Thyroid gland (tissue), 4 donors: ENCODE results near the gene NOX5. TPM values are rescaled to one million over a fixed set of nuclear protein-coding genes. Genes with fewer than 3 reads are reported as not detected.

ENCODE experiments used
- DNase-seq, 2 donors: peaks; one replicate each; pipeline ENCODE4 v3.0.0-alpha.2; 2019
- H3K27ac ChIP-seq, 3 donors: fragments of 200-600 bp; sonication (generic); 1 replicate in 2 of 3; 2 replicates in 1 of 3; pipeline ENCODE4 v1.5.1; 2016 to 2019; ENCODE audit warnings: mild to moderate bottlenecking in 1 of 3, moderate library complexity in 1 of 3
- H3K27me3 ChIP-seq: fragments of 200-600 bp; sonication (generic); one replicate; pipeline ENCODE4 v1.5.1; 2019
- H3K36me3 ChIP-seq, 2 donors: fragments of 200-600 bp; sonication (generic); one replicate each; pipeline ENCODE4 v1.5.1; 2016 to 2019
- H3K4me1 ChIP-seq, 2 donors: fragments of 200-600 bp; sonication (generic); one replicate each; pipeline ENCODE4 v1.5.1; 2017 to 2019
- H3K4me3 ChIP-seq, 3 donors: fragments of 200-600 bp; sonication (generic); replicated peaks in 1 of 3; 1 replicate in 2 of 3; 2 replicates in 1 of 3; pipeline ENCODE4 v1.5.1; 2016; ENCODE audit warnings: mild to moderate bottlenecking in 1 of 3
- H3K9me3 ChIP-seq: fragments of 200-600 bp; sonication (generic); one replicate; pipeline ENCODE4 v1.5.1; 2017
- POLR2A ChIP-seq, 2 donors: fragments of 450-650 bp; IDR thresholded peaks; one replicate each; pipeline ENCODE4 v1.6.1; 2017; ENCODE audit warnings: antibody characterized with exemption in 2 of 2, mild to moderate bottlenecking in 2 of 2, moderate library complexity in 1 of 2
- WGBS, 2 donors: methylation state at CpG; one replicate each; pipeline ENCODE4 v1.1.5; 2017; 5-methylcytosine and 5-hydroxymethylcytosine counted together
- intact Hi-C: fragments of 100-400 bp; cut with DNase I; formaldehyde crosslinking; loops from one replicate; pipeline ENCODE4 v1.15.1; 2023
- total RNA-seq, 4 donors: library from RNA; depleted of rRNA; stranded (reverse); fragments of >200 nt; gene quantifications; one replicate each; pipeline ENCODE4 v1.2.3, GENCODE V29; 2016
- TF ChIP-seq, protein P1 (sequence below), 6 experiments: fragments of 200-600 bp in 3 of 6; fragments of 450-650 bp in 3 of 6; sonication (generic) in 3 of 6; IDR thresholded peaks; one replicate each; pipeline ENCODE4 v1.5.1; 2016 to 2019; ENCODE audit warnings: antibody characterized with exemption in 6 of 6, mild to moderate bottlenecking in 2 of 6, inconsistent platforms in 1 of 6, moderate library complexity in 1 of 6

Gene NOX5
- total RNA-seq, 4 donors from 2014 or later = 0.22 to 0.88 (median 0.50) TPM

DNA sequence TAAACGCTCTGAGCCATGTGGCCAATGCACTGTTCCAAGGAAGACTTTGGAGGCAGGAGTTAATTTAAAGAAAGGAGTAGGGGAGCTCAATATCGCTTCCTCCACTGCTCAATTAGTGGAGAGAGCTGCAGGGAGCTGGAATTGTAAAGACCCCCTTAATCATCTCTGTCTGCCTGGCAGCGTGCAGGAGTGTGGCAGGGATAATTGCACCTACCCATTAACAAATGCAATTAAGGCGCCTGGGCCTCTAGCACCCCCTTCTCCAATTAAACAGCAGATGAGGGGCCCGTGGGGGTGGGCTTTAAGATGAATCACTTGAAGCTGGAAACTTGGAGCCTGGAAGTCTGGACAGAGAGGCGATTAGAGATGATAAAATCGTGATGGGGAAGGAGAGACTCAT, 84.3 kb downstream of the NOX5 start:
- H3K27ac ChIP-seq = no peak overlapping the region
- H3K9me3 ChIP-seq = no peaks in the 10 kb centered on the region
- H3K36me3 ChIP-seq = no peaks in the 10 kb centered on the region
- intact Hi-C loops = no loop called here
- no peak for TF ChIP-seq POLR2A (IDR thresholded peaks at IDR 0.05)
- TF ChIP-seq, protein P1, sequence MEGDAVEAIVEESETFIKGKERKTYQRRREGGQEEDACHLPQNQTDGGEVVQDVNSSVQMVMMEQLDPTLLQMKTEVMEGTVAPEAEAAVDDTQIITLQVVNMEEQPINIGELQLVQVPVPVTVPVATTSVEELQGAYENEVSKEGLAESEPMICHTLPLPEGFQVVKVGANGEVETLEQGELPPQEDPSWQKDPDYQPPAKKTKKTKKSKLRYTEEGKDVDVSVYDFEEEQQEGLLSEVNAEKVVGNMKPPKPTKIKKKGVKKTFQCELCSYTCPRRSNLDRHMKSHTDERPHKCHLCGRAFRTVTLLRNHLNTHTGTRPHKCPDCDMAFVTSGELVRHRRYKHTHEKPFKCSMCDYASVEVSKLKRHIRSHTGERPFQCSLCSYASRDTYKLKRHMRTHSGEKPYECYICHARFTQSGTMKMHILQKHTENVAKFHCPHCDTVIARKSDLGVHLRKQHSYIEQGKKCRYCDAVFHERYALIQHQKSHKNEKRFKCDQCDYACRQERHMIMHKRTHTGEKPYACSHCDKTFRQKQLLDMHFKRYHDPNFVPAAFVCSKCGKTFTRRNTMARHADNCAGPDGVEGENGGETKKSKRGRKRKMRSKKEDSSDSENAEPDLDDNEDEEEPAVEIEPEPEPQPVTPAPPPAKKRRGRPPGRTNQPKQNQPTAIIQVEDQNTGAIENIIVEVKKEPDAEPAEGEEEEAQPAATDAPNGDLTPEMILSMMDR (IDR thresholded peaks at IDR 0.05) = no peak
- H3K27me3 ChIP-seq = no peaks in the 10 kb centered on the region
- no peak overlapping the region for H3K4me3 ChIP-seq
- no peaks in the 10 kb centered on the region for H3K4me1 ChIP-seq
- WGBS, 2 donors = 88 to 91% methylated on average over 7 of the region's 7 CpGs
- no peak for DNase-seq

DNA sequence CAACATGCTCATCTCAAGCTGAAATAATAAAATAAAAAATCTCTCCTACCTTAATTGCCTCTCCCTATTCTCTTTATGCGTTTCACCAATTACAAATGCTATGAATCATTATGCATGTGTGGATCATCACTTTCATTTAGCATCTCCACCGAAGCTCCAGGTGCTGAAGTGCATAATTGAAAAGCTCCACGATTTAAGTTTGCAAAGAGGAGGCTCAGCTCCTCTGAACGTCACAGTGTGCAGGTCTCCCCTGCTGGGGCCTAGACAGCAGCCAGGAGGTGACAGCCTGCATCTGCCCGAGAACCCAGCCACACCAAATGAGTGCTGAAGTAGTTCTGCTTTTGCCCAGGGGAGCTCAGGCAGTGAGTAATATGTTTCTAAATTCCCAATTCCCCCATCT, 85.4 kb downstream of the NOX5 start:
- TF ChIP-seq, protein P1 (IDR thresholded peaks at IDR 0.05) = no peak
- TF ChIP-seq POLR2A (IDR thresholded peaks at IDR 0.05) = no peak
- Histone ChIP-seq H3K4me3 (no peak overlapping the region), H3K27me3 (no peaks in the 10 kb centered on the region), H3K36me3 (no peaks in the 10 kb centered on the region), H3K4me1 (no peaks in the 10 kb centered on the region), H3K9me3 (no peaks in the 10 kb centered on the region), H3K27ac (no peak overlapping the region)
- DNase-seq = no peak
- 80 to 86% methylated on average over 5 of the region's 5 CpGs for WGBS, 2 donors
- intact Hi-C loops = no loop called here

DNA sequence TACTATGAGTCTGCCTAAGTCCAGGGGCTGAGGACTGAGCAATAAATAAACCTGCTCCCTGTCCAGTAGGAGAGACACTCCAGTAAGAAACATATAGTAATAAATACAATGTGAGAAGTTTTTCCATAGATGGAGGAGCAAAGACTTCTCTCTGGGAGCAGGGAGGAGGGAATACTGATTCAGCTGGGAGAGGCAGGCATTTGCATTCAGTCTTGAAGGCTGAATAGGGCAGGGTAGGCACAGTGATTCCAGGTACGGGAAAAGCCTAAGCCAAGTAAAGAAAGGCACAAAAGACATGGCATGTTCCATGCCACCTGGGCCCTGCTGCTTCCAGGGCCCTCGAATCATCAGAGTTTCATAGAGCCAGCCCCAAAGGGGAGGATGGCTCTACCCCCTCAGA, 86.3 kb downstream of the NOX5 start:
- H3K4me3 ChIP-seq = no peak overlapping the region
- H3K36me3 ChIP-seq = no peaks in the 10 kb centered on the region
- 59 to 81% methylated on average over 2 of the region's 2 CpGs for WGBS, 2 donors
- H3K9me3 ChIP-seq = no peaks in the 10 kb centered on the region
- no peak for DNase-seq
- no peak for TF ChIP-seq POLR2A (IDR thresholded peaks at IDR 0.05)
- TF ChIP-seq, protein P1 (IDR thresholded peaks at IDR 0.05) = no peak
- no peak overlapping the region for H3K27ac ChIP-seq
- intact Hi-C loops = no loop called here
- H3K4me1 ChIP-seq = no peaks in the 10 kb centered on the region
- no peaks in the 10 kb centered on the region for H3K27me3 ChIP-seq

DNA sequence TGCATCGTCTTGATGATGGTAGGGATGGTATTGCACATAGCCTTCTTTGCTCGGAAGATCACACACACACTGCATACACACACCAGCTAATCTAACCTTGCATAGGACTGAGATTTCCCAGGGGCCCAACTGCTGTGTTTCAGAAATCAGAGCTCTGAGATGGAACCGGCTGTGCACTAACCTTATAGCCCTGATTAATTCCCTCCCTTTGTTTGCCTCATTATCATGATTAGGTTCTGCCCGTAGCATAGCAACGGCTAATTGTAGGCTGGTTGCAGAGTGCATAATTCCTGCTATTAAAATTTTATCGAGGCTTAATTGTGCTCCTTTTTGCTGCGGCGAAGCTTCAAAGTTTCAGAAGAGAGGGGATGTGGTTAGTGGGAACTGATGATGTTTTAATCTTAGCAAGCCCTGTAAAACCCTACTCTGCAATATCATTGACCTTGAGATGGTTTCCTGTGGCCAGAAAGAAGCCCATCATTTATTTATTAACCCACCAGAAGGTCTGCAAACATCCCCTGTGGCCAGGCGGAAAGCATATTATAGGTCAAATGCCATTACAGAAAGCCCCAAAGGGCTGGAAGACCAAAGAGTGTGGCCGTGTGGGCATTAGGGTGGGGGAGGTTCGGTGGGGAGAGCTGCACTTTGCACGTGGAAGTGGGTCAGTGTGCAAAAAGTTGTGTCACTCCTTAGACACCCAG, 89.7 kb downstream of the NOX5 start:
- no peaks in the 10 kb centered on the region for H3K36me3 ChIP-seq
- H3K4me1 ChIP-seq = no peaks in the 10 kb centered on the region
- H3K27ac ChIP-seq = no peak overlapping the region
- DNase-seq = no peak
- no peaks in the 10 kb centered on the region for H3K9me3 ChIP-seq
- H3K4me3 ChIP-seq = no peak overlapping the region
- 79% methylated on average over 12 of the region's 12 CpGs for WGBS, 2 donors
- intact Hi-C loops = no loop called here
- no peaks in the 10 kb centered on the region for H3K27me3 ChIP-seq
- TF ChIP-seq, protein P1 (IDR thresholded peaks at IDR 0.05) = no peak
- TF ChIP-seq POLR2A (IDR thresholded peaks at IDR 0.05) = no peak

DNA sequence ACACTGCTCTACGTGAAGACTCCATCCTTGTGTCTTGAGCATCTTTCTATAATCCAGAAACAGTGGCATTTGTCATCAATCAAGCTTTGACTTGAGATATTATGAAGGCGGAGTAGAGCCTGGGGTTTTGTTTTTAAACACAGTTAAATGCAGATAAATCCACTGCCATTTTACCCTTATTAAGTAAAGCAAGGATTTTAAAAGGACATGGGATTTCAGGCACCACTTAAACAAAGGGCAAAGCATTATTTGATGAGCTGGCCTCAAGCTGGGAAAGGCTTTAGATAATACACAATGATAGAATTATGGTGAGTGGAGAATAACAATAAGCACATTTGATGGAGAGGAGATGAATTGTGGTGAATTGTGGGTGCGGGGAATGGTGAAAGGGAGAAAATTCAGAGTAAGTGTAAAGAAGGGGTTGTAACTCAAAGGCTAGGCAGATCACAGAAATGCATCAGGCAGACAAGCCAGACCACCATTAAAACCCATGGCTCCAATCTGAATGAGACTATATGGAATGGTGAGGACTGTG, 91.0 kb downstream of the NOX5 start:
- DNase-seq = no peak
- WGBS, 2 donors = 92 to 94% methylated on average over 3 of the region's 3 CpGs
- intact Hi-C loops = no loop called here
- no peaks in the 10 kb centered on the region for H3K4me1 ChIP-seq
- no peak overlapping the region for H3K27ac ChIP-seq
- no peaks in the 10 kb centered on the region for H3K9me3 ChIP-seq
- no peak for TF ChIP-seq POLR2A (IDR thresholded peaks at IDR 0.05)
- TF ChIP-seq, protein P1 (IDR thresholded peaks at IDR 0.05) = no peak
- H3K27me3 ChIP-seq = no peaks in the 10 kb centered on the region
- no peaks in the 10 kb centered on the region for H3K36me3 ChIP-seq
- no peak overlapping the region for H3K4me3 ChIP-seq
